HG03159 (cell line): ENCODE measurements around the gene ECI1.
A peak's percentile ranks its signal among the peaks of the same experiment; 100 is the strongest.

Source experiments
- ATAC-seq: cut with Tn5 transposase; IDR thresholded peaks from one replicate; pipeline ENCODE4 v1.9.1; 2021; ENCODE audit warnings: mild to moderate bottlenecking, moderate library complexity; ENCODE audit not compliant: unreplicated experiment

ECI1 gene

GRCh38 chr16:2234813-2235170, 16.6 kb downstream of the ECI1 start:
- ATAC-seq, result no peak

GRCh38 chr16:2233872-2234812, 17.2 kb downstream of the ECI1 start:
- ATAC-seq, result no peak

- ATAC-seq, result no peak
Measured at GRCh38 chr16:2233046-2233775, 18.2 kb downstream of the ECI1 start.

GRCh38 chr16:2232094-2232990, 19.0 kb downstream of the ECI1 start:
- ATAC-seq, result no peak

GRCh38 chr16:2231016-2231931, 20.1 kb downstream of the ECI1 start:
- ATAC-seq, result no peak

GRCh38 chr16:2230376-2230775, 21.0 kb downstream of the ECI1 start:
- ATAC-seq, result no peak

- no peak for ATAC-seq
Measured at GRCh38 chr16:2229632-2230250, 21.6 kb downstream of the ECI1 start.

GRCh38 chr16:2229091-2229490, 22.3 kb downstream of the ECI1 start:
- ATAC-seq, result no peak

- no peak for ATAC-seq
Measured at GRCh38 chr16:2228161-2228824, 23.1 kb downstream of the ECI1 start.

- ATAC-seq, result no peak
Measured at GRCh38 chr16:2226918-2227317, 24.5 kb downstream of the ECI1 start.

- no peak for ATAC-seq
Measured at GRCh38 chr16:2226245-2226793, 25.1 kb downstream of the ECI1 start.

- peak; percentile 12 for ATAC-seq
Measured at GRCh38 chr16:2223942-2224486, 27.4 kb downstream of the ECI1 start.

GRCh38 chr16:2223221-2223941, 28.0 kb downstream of the ECI1 start, which contains the start of gene E4F1:
Gene E4F1 (plus strand): TSS chr16:2223591. CDS start chr16:2223614, 23 bp downstream.
- ATAC-seq, result peak; percentile 95

- no peak for ATAC-seq
Measured at GRCh38 chr16:2216330-2216729, 35.1 kb downstream of the ECI1 start.

- ATAC-seq, result peak; percentile 89
Measured at GRCh38 chr16:2214719-2214968, 36.7 kb downstream of the ECI1 start, which contains the start of gene PGP. Gene PGP (minus strand): TSS chr16:2214840. CDS start chr16:2214777, 63 bp downstream.

GRCh38 chr16:2213817-2214718, 37.3 kb downstream of the ECI1 start:
- ATAC-seq, result no peak
